AG04450 (cell line): ENCODE data around the gene MSH5. TPM values are rescaled to one million over a fixed set of nuclear protein-coding genes. Genes with fewer than 3 reads are reported as not detected.

Experiments used
- CTCF ChIA-PET: fragments of 300-600, 350-600 bp; formaldehyde crosslinking; extraction: SDS; loops from one replicate; lab custom pipeline; 2022; ENCODE audit warnings: antibody characterized with exemption, inconsistent platforms; lab: Charles Lee
- POLR2A ChIA-PET: fragments of 350-600 bp; formaldehyde crosslinking; extraction: SDS; loops from one replicate; lab custom pipeline; 2021; ENCODE audit warnings: antibody characterized with exemption, inconsistent platforms; lab: Yijun Ruan, JAX
- DNase-seq: peaks from one replicate; pipeline ENCODE4 v3.0.0-alpha.2; 2011; ENCODE audit warnings: low read depth, low spot score
- H3K27ac ChIP-seq: one replicate; pipeline ENCODE4 v1.5.1; 2012; ENCODE audit warnings: low read depth, low read length, control low read depth
- H3K27me3 ChIP-seq: one replicate; pipeline ENCODE4 v1.6.0; 2012; ENCODE audit warnings: low read length; ENCODE audit not compliant: control insufficient read depth, insufficient read depth
- H3K4me3 ChIP-seq: 2 replicates; pipeline ENCODE4 v1.5.1; 2011; ENCODE audit warnings: mild to moderate bottlenecking, low read depth, low read length, control low read depth
- H3K9me3 ChIP-seq: 2 replicates; pipeline ENCODE4 v1.5.1; 2012; ENCODE audit warnings: low read length; ENCODE audit not compliant: control insufficient read depth, insufficient read depth
- polyA plus RNA-seq: library from polyadenylated mRNA; depleted of rRNA; stranded (reverse); fragments of >200 nt; gene quantifications from 2 replicates; pipeline ENCODE4 v1.2.3, GENCODE V29; 2011
- TF ChIP-seq, protein P1 (sequence below): IDR thresholded peaks from 2 replicates; pipeline ENCODE4 v1.5.1; 2011; ENCODE audit warnings: low read depth, low read length, control low read depth, inconsistent platforms

Gene MSH5
- polyA plus RNA-seq, 1 experiment = 6.4 TPM

DNA sequence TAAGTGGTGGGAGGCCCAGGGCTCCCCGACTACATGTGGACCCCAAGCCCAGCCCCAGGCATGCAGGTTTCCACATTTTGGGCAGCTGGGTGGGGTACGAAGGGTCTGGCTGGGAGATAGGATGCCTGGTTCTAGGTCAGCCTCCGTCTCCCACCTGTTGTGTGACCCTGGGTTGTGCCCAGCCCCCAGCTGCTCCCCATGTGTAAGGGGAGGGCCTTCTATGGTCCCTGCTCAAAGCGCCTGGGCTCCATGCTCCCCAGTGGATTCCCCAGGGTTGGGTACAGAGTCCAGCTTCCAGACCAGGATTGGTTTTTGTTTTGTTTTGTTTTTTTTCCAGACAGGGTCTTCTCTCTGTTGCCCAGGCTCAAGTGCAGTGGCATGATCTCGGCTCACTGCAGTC is 38.4 kb downstream of the MSH5 start:
- Histone ChIP-seq H3K9me3 (no peaks in the 10 kb centered on the region), H3K4me3 (no peak overlapping the region), H3K27ac (peak overlapping the region; percentile 21), H3K27me3 (no peaks in the 10 kb centered on the region)
- DNase-seq = no peak
- CTCF ChIA-PET = interaction anchor here (1.0 to 4.2 kb wide), 3 partner anchors 8 to 29 kb away, joined by 3 to 24 read pairs (median 3); partner anchors contain the start of gene LSM2
- TF ChIP-seq, protein P1, sequence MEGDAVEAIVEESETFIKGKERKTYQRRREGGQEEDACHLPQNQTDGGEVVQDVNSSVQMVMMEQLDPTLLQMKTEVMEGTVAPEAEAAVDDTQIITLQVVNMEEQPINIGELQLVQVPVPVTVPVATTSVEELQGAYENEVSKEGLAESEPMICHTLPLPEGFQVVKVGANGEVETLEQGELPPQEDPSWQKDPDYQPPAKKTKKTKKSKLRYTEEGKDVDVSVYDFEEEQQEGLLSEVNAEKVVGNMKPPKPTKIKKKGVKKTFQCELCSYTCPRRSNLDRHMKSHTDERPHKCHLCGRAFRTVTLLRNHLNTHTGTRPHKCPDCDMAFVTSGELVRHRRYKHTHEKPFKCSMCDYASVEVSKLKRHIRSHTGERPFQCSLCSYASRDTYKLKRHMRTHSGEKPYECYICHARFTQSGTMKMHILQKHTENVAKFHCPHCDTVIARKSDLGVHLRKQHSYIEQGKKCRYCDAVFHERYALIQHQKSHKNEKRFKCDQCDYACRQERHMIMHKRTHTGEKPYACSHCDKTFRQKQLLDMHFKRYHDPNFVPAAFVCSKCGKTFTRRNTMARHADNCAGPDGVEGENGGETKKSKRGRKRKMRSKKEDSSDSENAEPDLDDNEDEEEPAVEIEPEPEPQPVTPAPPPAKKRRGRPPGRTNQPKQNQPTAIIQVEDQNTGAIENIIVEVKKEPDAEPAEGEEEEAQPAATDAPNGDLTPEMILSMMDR = no peak
- POLR2A ChIA-PET = interaction anchor here (0.5 to 1.3 kb wide), 2 partner anchors 49 to 85 kb away, joined by 3 to 9 read pairs; partner anchors contain the start of gene HSPA1B

DNA sequence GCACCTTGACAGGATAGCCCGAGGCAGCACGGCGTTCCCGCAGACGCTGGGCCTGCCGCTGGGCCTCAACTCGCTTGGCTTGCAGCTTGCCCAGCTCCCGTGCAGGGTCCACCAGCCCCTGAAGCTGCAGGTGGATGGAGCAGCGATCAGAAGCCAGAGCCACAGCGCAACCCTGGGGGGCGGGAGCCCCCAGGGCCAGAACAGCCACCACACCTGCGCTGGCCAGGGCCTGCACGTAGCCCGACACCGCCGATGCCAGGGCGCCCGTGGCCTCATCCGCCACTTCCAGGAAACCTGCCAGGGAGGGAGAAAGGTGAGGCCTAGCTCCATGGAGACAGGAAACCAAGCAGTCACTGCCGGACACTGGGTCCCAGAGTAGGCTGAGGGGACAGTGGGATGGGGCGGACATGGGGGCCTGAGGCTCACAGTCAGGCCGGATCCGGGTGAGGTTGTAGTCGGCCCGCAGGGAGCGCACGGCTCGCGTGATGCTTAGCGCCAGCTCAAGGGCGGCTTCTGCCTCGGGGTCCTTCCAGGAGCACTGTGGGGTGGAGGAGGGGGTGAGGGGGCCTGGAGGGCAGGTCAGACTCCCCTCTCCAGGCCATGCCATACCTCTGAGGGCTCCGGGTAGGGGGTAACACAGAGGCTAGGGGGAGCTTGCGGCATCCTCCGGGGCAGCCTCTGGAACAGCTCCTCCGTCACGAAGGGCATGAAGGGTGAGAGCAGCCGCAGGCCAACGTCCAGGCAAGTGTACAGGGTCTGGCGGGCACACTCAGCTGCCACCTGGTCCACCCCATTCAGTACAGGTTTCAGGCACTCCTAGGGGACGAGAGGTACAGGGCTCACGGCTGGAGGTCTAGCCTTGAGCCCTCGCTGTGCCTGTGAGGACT is 39.4 kb downstream of the MSH5 start:
- DNase-seq = no peak
- H3K9me3 ChIP-seq = no peaks in the 10 kb centered on the region
- ChIA-PET POLR2A (interaction anchor here (0.6 to 0.7 kb wide), 2 partner anchors 120 to 1182 kb away, joined by 3 to 4 read pairs; no protein-coding TSS in a partner anchor), CTCF (interaction anchor here (1.1 to 4.2 kb wide), 2 partner anchors 9 to 12 kb away, joined by 3 to 24 read pairs; no protein-coding TSS in a partner anchor)
- no peaks in the 10 kb centered on the region for H3K27me3 ChIP-seq
- H3K27ac ChIP-seq = no peak overlapping the region
- no peak overlapping the region for H3K4me3 ChIP-seq
- TF ChIP-seq, protein P1 = no peak

DNA sequence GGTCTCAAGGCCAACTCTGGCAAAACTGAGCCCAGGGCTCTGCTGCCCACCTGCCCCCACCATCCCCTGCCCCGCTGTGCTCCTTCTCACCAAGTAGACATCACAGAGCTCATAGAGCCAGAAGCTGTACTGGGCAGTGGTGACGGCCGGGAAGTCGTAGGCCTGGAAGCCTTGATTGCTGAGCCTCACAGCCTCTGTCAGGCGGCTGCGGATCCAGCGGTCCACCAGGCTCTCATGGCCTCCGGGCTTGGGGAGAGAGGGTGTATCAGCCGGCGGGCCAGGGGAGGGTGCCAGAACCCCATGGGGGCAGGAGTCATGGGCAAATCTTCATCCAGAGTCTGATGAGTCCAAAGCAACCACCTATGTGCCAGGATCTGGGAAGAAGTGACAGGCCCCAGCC is 40.1 kb downstream of the MSH5 start:
- Histone ChIP-seq H3K27me3 (no peaks in the 10 kb centered on the region), H3K9me3 (no peaks in the 10 kb centered on the region), H3K27ac (no peak overlapping the region), H3K4me3 (no peak overlapping the region)
- TF ChIP-seq, protein P1 = no peak
- CTCF ChIA-PET = interaction anchor here (4.2 kb wide), 1 partner anchor 11 kb away, joined by 24 read pairs; no protein-coding TSS in a partner anchor
- POLR2A ChIA-PET = no interaction called here
- no peak for DNase-seq

DNA sequence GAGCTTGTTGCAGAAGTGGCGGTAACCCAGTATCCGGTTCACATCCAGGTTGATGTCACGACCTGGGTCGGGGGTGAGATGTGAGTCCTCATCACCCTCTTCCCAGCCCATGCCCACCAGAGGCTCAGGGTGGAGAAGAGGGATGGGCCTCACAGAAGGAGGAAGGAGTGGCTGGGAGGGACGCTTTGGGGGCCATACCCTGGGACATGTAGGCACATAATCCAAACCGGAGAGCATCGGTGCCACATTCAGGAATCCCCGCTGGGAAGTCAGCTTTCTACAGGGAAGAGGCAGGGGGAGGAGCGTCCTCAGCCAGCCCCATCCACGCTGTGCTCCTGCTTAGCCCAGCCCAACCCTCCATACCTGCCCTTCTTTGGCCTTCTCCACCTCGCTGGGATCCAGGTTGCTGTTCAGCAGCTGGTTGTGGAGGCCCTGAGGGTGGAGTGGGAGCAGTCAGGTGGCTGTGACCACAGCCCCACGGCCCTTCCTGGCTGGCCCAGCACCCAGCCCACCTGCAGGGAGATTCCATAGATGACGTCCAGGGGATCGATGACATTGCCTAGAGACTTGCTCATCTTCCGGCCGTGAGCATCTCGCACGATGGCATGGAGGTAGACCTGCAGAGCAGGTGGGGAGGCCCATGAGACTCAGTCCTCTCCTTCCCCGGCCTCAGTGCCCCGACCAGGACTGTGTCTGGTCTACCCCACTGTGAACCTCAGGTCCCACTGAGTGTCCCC is 40.9 kb downstream of the MSH5 start:
- Histone ChIP-seq H3K4me3 (no peak overlapping the region), H3K9me3 (no peaks in the 10 kb centered on the region), H3K27ac (no peak overlapping the region), H3K27me3 (no peaks in the 10 kb centered on the region)
- no peak for DNase-seq
- POLR2A ChIA-PET = no interaction called here
- TF ChIP-seq, protein P1 = no peak
- CTCF ChIA-PET = interaction anchor here (4.2 kb wide), 1 partner anchor 11 kb away, joined by 24 read pairs; no protein-coding TSS in a partner anchor
